Trophoblast cell (in vitro differentiated cells and primary cell): ENCODE results near the gene TMEFF1.

Experiments used
- DNase-seq, 2 donors: peaks; one replicate each; pipeline ENCODE4 v3.0.0-alpha.2; 2016
- H2AFZ ChIP-seq: 2 replicates; pipeline ENCODE4 v1.6.1; 2013; ENCODE audit warnings: low read length, moderate library complexity, mild to moderate bottlenecking; ENCODE audit not compliant: insufficient read depth, poor library complexity
- H2AK5ac ChIP-seq: 2 replicates; pipeline ENCODE4 v1.6.1; 2013; ENCODE audit warnings: mild to moderate bottlenecking, low read length
- H2BK120ac ChIP-seq: 2 replicates; pipeline ENCODE4 v1.6.1; 2013; ENCODE audit warnings: low read length, mild to moderate bottlenecking, moderate library complexity; ENCODE audit not compliant: insufficient read depth, poor library complexity
- H2BK12ac ChIP-seq: 2 replicates; pipeline ENCODE4 v1.6.1; 2013; ENCODE audit warnings: mild to moderate bottlenecking, low read length, moderate library complexity
- H2BK5ac ChIP-seq: 2 replicates; pipeline ENCODE4 v1.6.1; 2013; ENCODE audit warnings: low read length, low read depth, moderate library complexity, mild to moderate bottlenecking; ENCODE audit not compliant: poor library complexity
- H3K14ac ChIP-seq: 2 replicates; pipeline ENCODE4 v1.6.1; 2013; ENCODE audit warnings: mild to moderate bottlenecking, low read length
- H3K18ac ChIP-seq: 2 replicates; pipeline ENCODE4 v1.6.1; 2013; ENCODE audit warnings: mild to moderate bottlenecking, low read length
- H3K23ac ChIP-seq: 2 replicates; pipeline ENCODE4 v1.6.1; 2013; ENCODE audit warnings: low read length
- H3K27ac ChIP-seq: 2 replicates; pipeline ENCODE4 v1.5.1; 2013; ENCODE audit warnings: low read depth, mild to moderate bottlenecking, inconsistent platforms, low read length, moderate library complexity
- H3K27me3 ChIP-seq: 2 replicates; pipeline ENCODE4 v1.6.1; 2013; ENCODE audit warnings: inconsistent platforms, mild to moderate bottlenecking, low read length, moderate library complexity; ENCODE audit not compliant: insufficient read depth
- H3K36me3 ChIP-seq, 2 experiments: 1 replicate in 1 of 2; 2 replicates in 1 of 2; pipeline ENCODE4 v1.6.1; 2013; ENCODE audit warnings: low read length in 2 of 2, mild to moderate bottlenecking in 2 of 2, moderate library complexity in 1 of 2; ENCODE audit not compliant: insufficient read depth in 2 of 2, control insufficient read depth in 1 of 2
- H3K4ac ChIP-seq: 2 replicates; pipeline ENCODE4 v1.6.1; 2013; ENCODE audit warnings: low read depth, mild to moderate bottlenecking, low read length, moderate library complexity
- H3K4me1 ChIP-seq, 2 experiments: 1 replicate in 1 of 2; 2 replicates in 1 of 2; pipeline ENCODE4 v1.6.1; 2013; ENCODE audit warnings: low read length in 2 of 2, mild to moderate bottlenecking in 2 of 2, moderate library complexity in 1 of 2; ENCODE audit not compliant: insufficient read depth in 2 of 2, control insufficient read depth in 1 of 2
- H3K4me2 ChIP-seq: 2 replicates; pipeline ENCODE4 v1.6.1; 2013; ENCODE audit warnings: inconsistent platforms, mild to moderate bottlenecking, low read length, moderate library complexity
- H3K4me3 ChIP-seq: 2 replicates; pipeline ENCODE4 v1.5.1; 2013; ENCODE audit warnings: mild to moderate bottlenecking, low read depth, low read length, inconsistent platforms
- H3K79me1 ChIP-seq: one replicate; pipeline ENCODE4 v1.6.1; 2013; ENCODE audit warnings: low read length
- H3K79me2 ChIP-seq: 2 replicates; pipeline ENCODE4 v1.6.1; 2013; ENCODE audit warnings: low read length, mild to moderate bottlenecking; ENCODE audit not compliant: control insufficient read depth, insufficient read depth, poor library complexity
- H3K9ac ChIP-seq: 2 replicates; pipeline ENCODE4 v1.6.1; 2013; ENCODE audit warnings: mild to moderate bottlenecking, low read length
- H3K9me3 ChIP-seq: 2 replicates; pipeline ENCODE4 v1.6.1; 2013; ENCODE audit warnings: low read depth, mild to moderate bottlenecking, control low read depth, inconsistent platforms, low read length; ENCODE audit not compliant: insufficient read depth
- H4K12ac ChIP-seq: 2 replicates; pipeline ENCODE4 v1.6.1; 2013; ENCODE audit warnings: low read depth, mild to moderate bottlenecking, low read length, moderate library complexity
- H4K8ac ChIP-seq: 2 replicates; pipeline ENCODE4 v1.6.1; 2013; ENCODE audit warnings: low read depth, mild to moderate bottlenecking, low read length, moderate library complexity
- H4K91ac ChIP-seq: one replicate; pipeline ENCODE4 v1.6.1; 2013; ENCODE audit warnings: low read depth, mild to moderate bottlenecking, low read length, moderate library complexity
- WGBS: extraction: QIAGEN DNeasy Blood & Tissue Kit; methylation state at CpG from one replicate; pipeline ENCODE4 v1.1.7; 2013; ENCODE audit warnings: missing lambda C conversion rate; ENCODE audit not compliant: insufficient read length, insufficient coverage; ENCODE audit errors: extremely low coverage; 5-methylcytosine and 5-hydroxymethylcytosine counted together

Gene TMEFF1

DNA sequence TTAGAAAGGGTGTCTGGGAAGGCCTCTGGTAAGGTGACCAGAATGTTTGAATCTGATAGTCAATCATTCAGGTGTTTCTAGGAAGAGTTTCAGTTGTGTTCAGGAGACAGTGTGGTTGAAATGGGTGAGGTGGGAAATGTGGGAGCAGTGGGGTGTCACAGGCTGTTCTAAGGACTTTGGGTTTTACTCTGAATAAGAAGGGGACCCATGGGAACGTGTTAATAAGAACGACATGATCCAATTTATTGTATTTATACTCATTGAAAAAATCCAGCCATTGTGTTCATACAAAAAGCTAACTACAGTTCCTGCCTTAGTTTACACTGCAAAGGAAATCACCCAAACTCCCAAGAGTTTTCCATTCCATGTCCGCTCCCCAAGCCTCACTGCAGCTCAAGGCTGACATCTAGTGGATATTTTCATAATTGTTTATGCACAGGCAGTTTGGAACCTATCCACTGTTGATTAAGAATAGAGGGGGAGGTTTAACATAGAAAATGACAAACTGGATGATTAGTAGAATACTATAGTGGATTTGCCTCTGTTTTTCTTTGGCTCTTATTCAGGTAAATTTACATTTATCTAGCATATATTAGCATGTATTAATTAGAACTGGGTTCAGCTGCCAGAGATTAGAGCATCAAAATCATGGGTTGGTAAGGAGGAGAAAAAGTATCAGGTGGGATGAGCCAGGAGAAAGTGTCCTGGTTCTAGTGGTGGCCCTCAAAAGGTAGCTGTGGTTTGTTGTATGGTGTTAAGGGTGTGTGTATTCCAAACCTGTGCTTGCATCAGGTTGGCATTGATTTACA, 122.6 kb downstream of the TMEFF1 start:
- Histone ChIP-seq H3K4me3 (no peak overlapping the region), H3K27me3 (no peaks in the 10 kb centered on the region), H2BK12ac (no peak overlapping the region), H3K79me1 (no peaks in the 10 kb centered on the region), H2AFZ (no peak overlapping the region), H3K18ac (no peak overlapping the region), H3K36me3 (no peaks in the 10 kb centered on the region), H3K9me3 (no peaks in the 10 kb centered on the region), H4K91ac (no peak overlapping the region), H3K79me2 (no peaks in the 10 kb centered on the region), H4K8ac (no peak overlapping the region), H3K27ac (no peak overlapping the region), H3K14ac (no peak overlapping the region), H2AK5ac (no peak overlapping the region), H3K23ac (no peak overlapping the region), H3K9ac (no peak overlapping the region), H3K4me2 (no peak overlapping the region), H2BK120ac (no peak overlapping the region), H3K4me1 (peaks cover 0 to 6% of the 10 kb centered on the region in 2 experiments), H4K12ac (no peak overlapping the region), H2BK5ac (no peak overlapping the region), H3K4ac (no peak overlapping the region)
- DNase-seq: peak; percentile 39 to 94
- WGBS: no CpG with 5 or more reads among the region's 3 CpGs

DNA sequence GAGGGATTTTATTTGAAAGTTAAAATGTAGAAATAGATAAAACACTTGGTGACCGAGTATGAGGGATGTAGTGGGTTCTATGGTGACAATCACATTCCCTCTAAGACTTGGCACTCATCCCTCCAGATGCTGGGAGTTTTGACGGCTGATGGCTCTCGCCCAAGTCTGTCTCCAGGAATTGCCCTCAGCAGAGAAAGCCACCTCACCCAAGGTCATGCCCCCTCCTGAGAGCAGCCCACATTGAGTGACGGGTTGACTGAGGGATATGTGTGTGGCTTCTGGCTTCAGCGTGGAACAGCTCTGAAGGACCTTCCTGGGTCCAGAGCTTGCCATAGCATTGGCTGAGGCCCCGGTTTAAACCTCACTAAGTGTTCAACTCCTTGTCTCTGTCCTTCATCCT, 124.3 kb downstream of the TMEFF1 start:
- Histone ChIP-seq H3K14ac (no peak overlapping the region), H4K8ac (no peak overlapping the region), H2BK120ac (no peak overlapping the region), H3K9ac (peak overlapping the region; percentile 11), H3K27me3 (no peaks in the 10 kb centered on the region), H3K27ac (no peak overlapping the region), H3K4me1 (peaks cover 0 to 6% of the 10 kb centered on the region in 2 experiments), H3K36me3 (no peaks in the 10 kb centered on the region), H3K9me3 (no peaks in the 10 kb centered on the region), H3K4me3 (no peak overlapping the region), H3K4ac (no peak overlapping the region), H3K79me1 (no peaks in the 10 kb centered on the region), H3K23ac (no peak overlapping the region), H2AFZ (no peak overlapping the region), H4K91ac (no peak overlapping the region), H3K79me2 (no peaks in the 10 kb centered on the region), H3K4me2 (no peak overlapping the region), H3K18ac (no peak overlapping the region), H2BK12ac (no peak overlapping the region), H2BK5ac (no peak overlapping the region), H2AK5ac (no peak overlapping the region), H4K12ac (no peak overlapping the region)
- WGBS: 100% methylated on average over 1 of the region's 6 CpGs
- no peak for DNase-seq

GRCh38 chr9:100598641-100599145, 125.7 kb downstream of the TMEFF1 start:
- peak; percentile 86 to 91 for DNase-seq
- Histone ChIP-seq H3K27ac (no peak overlapping the region), H4K12ac (peak overlapping the region; percentile 21), H3K4me3 (no peak overlapping the region), H2BK12ac (no peak overlapping the region), H3K14ac (no peak overlapping the region), H3K79me1 (no peaks in the 10 kb centered on the region), H3K4ac (no peak overlapping the region), H2AK5ac (no peak overlapping the region), H2BK120ac (no peak overlapping the region), H3K79me2 (no peaks in the 10 kb centered on the region), H3K9me3 (no peaks in the 10 kb centered on the region), H3K36me3 (no peaks in the 10 kb centered on the region), H2AFZ (peak overlapping the region; percentile 32), H3K18ac (no peak overlapping the region), H4K8ac (peak overlapping the region; percentile 46), H3K27me3 (no peaks in the 10 kb centered on the region), H3K23ac (no peak overlapping the region), H3K9ac (no peak overlapping the region), H3K4me2 (peak overlapping the region; percentile 63), H2BK5ac (no peak overlapping the region), H3K4me1 (peaks cover 0 to 6% of the 10 kb centered on the region in 2 experiments), H4K91ac (no peak overlapping the region)
- WGBS: no CpG with 5 or more reads among the region's 41 CpGs

- WGBS: no CpG with 5 or more reads among the region's 7 CpGs
Measured at GRCh38 chr9:100600521-100601079, 127.7 kb downstream of the TMEFF1 start.

More at GRCh38 chr9:100600521-100601079, 127.7 kb downstream of the TMEFF1 start:
- Histone ChIP-seq H2AK5ac (peak overlapping the region; percentile 1), H2AFZ (no peak overlapping the region), H2BK120ac (no peak overlapping the region), H3K18ac (no peak overlapping the region), H3K27me3 (no peaks in the 10 kb centered on the region), H3K79me1 (no peaks in the 10 kb centered on the region), H4K91ac (no peak overlapping the region), H3K4ac (no peak overlapping the region), H3K27ac (no peak overlapping the region), H3K36me3 (no peaks in the 10 kb centered on the region), H3K79me2 (no peaks in the 10 kb centered on the region), H3K14ac (no peak overlapping the region), H3K4me3 (no peak overlapping the region), H2BK5ac (no peak overlapping the region), H3K4me1 (peaks cover 0 to 6% of the 10 kb centered on the region in 2 experiments), H3K4me2 (no peak overlapping the region), H3K9ac (peak overlapping the region; percentile 25), H3K23ac (no peak overlapping the region), H3K9me3 (no peaks in the 10 kb centered on the region), H4K8ac (no peak overlapping the region), H2BK12ac (no peak overlapping the region), H4K12ac (no peak overlapping the region)
- DNase-seq: no peak
